CD4-positive, alpha-beta memory T cell (primary cell): ENCODE results near the gene ARHGAP45. TPM values are rescaled to one million over a fixed set of nuclear protein-coding genes. Genes with fewer than 3 reads are reported as not detected.
"Not testable (repeated sequence)": the region's sequence is repeated elsewhere in the genome, so short reads cannot be mapped to it uniquely, and the experiment has no call there.

Experiments
- CTCF ChIA-PET: fragments of 350-600 bp; sonication (Branson Sonifier 250); formaldehyde crosslinking; loops from one replicate; lab custom pipeline; 2021; ENCODE audit warnings: inconsistent platforms; ENCODE audit not compliant: partially characterized antibody; lab: Charles Lee
- POLR2A ChIA-PET: fragments of 350-600 bp; sonication (Branson Sonifier 250); formaldehyde crosslinking; loops from one replicate; lab custom pipeline; 2021; ENCODE audit not compliant: partially characterized antibody; lab: Charles Lee
- DNase-seq, 5 donors: peaks; one replicate each; pipeline versions ENCODE4 v3.0.0 to v3.0.0-alpha.2; 2020 to 2022; ENCODE audit warnings: mixed read lengths in 1 of 5
- H3K27ac ChIP-seq: one replicate; pipeline ENCODE4 v1.7.0; 2013; ENCODE audit warnings: low read depth, low read length
- H3K27me3 ChIP-seq: 2 replicates; pipeline ENCODE4 v1.7.0; 2013; ENCODE audit warnings: mild to moderate bottlenecking, low read length, moderate library complexity; ENCODE audit not compliant: insufficient read depth
- H3K36me3 ChIP-seq: 2 replicates; pipeline ENCODE4 v1.7.0; 2013; ENCODE audit warnings: mild to moderate bottlenecking, low read length, moderate library complexity; ENCODE audit not compliant: insufficient read depth
- H3K4me1 ChIP-seq: 2 replicates; pipeline ENCODE4 v1.7.0; 2013; ENCODE audit warnings: mild to moderate bottlenecking, low read length, moderate library complexity; ENCODE audit not compliant: insufficient read depth
- H3K4me3 ChIP-seq, 2 donors: one replicate each; pipeline ENCODE4 v1.7.0; 2013; ENCODE audit warnings: low read length in 2 of 2, mild to moderate bottlenecking in 1 of 2
- H3K9me3 ChIP-seq, 2 donors: one replicate each; pipeline ENCODE4 v1.7.0; 2013; ENCODE audit warnings: low read length in 2 of 2, control low read depth in 1 of 2; ENCODE audit not compliant: control insufficient read depth in 1 of 2
- H3K27ac Mint-ChIP-seq, 7 donors: one replicate each; pipeline ENCODE4 v1.8.0; 2020 to 2021; ENCODE audit warnings: mixed read lengths in 7 of 7, mild to moderate bottlenecking in 6 of 7, inconsistent platforms in 3 of 7, moderate library complexity in 3 of 7
- H3K27me3 Mint-ChIP-seq, 2 donors: one replicate each; pipeline ENCODE4 v1.8.0; 2020 to 2021; ENCODE audit warnings: mixed read lengths in 2 of 2
- H3K36me3 Mint-ChIP-seq, 2 donors: one replicate each; pipeline ENCODE4 v1.8.0; 2020 to 2021; ENCODE audit warnings: mixed read lengths in 2 of 2, inconsistent platforms in 1 of 2, mild to moderate bottlenecking in 1 of 2
- H3K4me1 Mint-ChIP-seq, 4 donors: one replicate each; pipeline ENCODE4 v1.8.0; 2020 to 2021; ENCODE audit warnings: mixed read lengths in 4 of 4, mild to moderate bottlenecking in 1 of 4
- H3K4me3 Mint-ChIP-seq, 8 donors: one replicate each; pipeline ENCODE4 v1.8.0; 2020 to 2021; ENCODE audit warnings: mixed read lengths in 8 of 8, mild to moderate bottlenecking in 7 of 8, moderate library complexity in 6 of 8, inconsistent platforms in 3 of 8
- H3K9me3 Mint-ChIP-seq, 8 donors: one replicate each; pipeline ENCODE4 v1.8.0; 2020 to 2021; ENCODE audit warnings: mixed read lengths in 8 of 8, mild to moderate bottlenecking in 5 of 8, inconsistent platforms in 3 of 8, moderate library complexity in 1 of 8
- intact Hi-C: fragments of 100-400 bp; cut with micrococcal nuclease; formaldehyde crosslinking; loops from one replicate; pipeline ENCODE4 v1.15.1; 2023
- polyA plus RNA-seq, 2 donors: library from polyadenylated mRNA; unstranded; fragments of 300-500 nt; fragmentation: Illumina TruSeq; gene quantifications; one replicate each; pipeline ENCODE4 v1.2.3, GENCODE V29; 2021
- total RNA-seq, 2 experiments: library from RNA; stranded (reverse); gene quantifications; one replicate each; pipeline ENCODE4 v1.2.3, GENCODE V29; 2021

ARHGAP45 gene
- total and polyA plus RNA-seq, 4 experiments from 2014 or later: 222 to 836 (median 667) TPM

GRCh38 chr19:1113030-1113985 lies 46.3 kb downstream of the ARHGAP45 start:
- H3K27me3 Mint-ChIP-seq: no peaks in the 10 kb centered on the region
- no peaks in the 10 kb centered on the region for H3K9me3 ChIP-seq
- H3K9me3 Mint-ChIP-seq: no peaks in the 10 kb centered on the region
- H3K27ac ChIP-seq: peak overlapping the region; percentile 35
- intact Hi-C loops: loop anchor here (1.0 to 5.0 kb wide), 2 partner anchors 19 to 79 kb away; no protein-coding TSS in a partner anchor
- H3K27ac Mint-ChIP-seq: peak overlapping the region in 4 of 7 donors; percentile 24 to 53 (median 42)
- POLR2A ChIA-PET: interaction anchor here (0.6 to 2.9 kb wide), 18 partner anchors 9 to 156 kb away, joined by 3 to 26 read pairs (median 5); partner anchors contain the start of genes ARHGAP45, CIRBP, GPX4 and POLR2E
- no peak overlapping the region for H3K4me3 Mint-ChIP-seq
- no peaks in the 10 kb centered on the region for H3K4me1 Mint-ChIP-seq
- peaks cover 6% of the 10 kb centered on the region for H3K4me1 ChIP-seq
- no peak overlapping the region for H3K4me3 ChIP-seq
- H3K27me3 ChIP-seq: no peaks in the 10 kb centered on the region
- H3K36me3 ChIP-seq: peaks cover 40% of the 10 kb centered on the region
- CTCF ChIA-PET: interaction anchor here (0.7 to 2.8 kb wide), 18 partner anchors 10 to 180 kb away, joined by 3 to 45 read pairs (median 4); partner anchors contain the start of gene ARHGAP45
- peaks cover 0 to 17% of the 10 kb centered on the region in 2 donors for H3K36me3 Mint-ChIP-seq
- peak; percentile 75 to 83 (median 77) for DNase-seq

GRCh38 chr19:1113986-1114483 lies 47.1 kb downstream of the ARHGAP45 start:
- ChIA-PET CTCF (interaction anchor here (0.7 to 2.8 kb wide), 18 partner anchors 9 to 181 kb away, joined by 3 to 45 read pairs (median 4); partner anchors contain the start of gene ARHGAP45), POLR2A (interaction anchor here (0.5 to 2.9 kb wide), 15 partner anchors 10 to 155 kb away, joined by 3 to 26 read pairs (median 5); partner anchors contain the start of genes CIRBP, GPX4, POLR2E and SBNO2)
- Mint-ChIP-seq H3K4me3 (no peak overlapping the region), H3K4me1 (no peaks in the 10 kb centered on the region), H3K27me3 (no peaks in the 10 kb centered on the region), H3K9me3 (no peaks in the 10 kb centered on the region), H3K27ac (peak overlapping the region in 1 of 7 donors; percentile 43), H3K36me3 (peaks cover 4 to 20% of the 10 kb centered on the region in 2 donors)
- Histone ChIP-seq H3K27ac (peak overlapping the region; percentile 35), H3K4me1 (peaks cover 6% of the 10 kb centered on the region), H3K36me3 (peaks cover 47% of the 10 kb centered on the region), H3K4me3 (no peak overlapping the region), H3K27me3 (no peaks in the 10 kb centered on the region), H3K9me3 (no peaks in the 10 kb centered on the region)
- DNase-seq: no peak
- intact Hi-C loops: loop anchor here (1.0 to 5.0 kb wide), 2 partner anchors 18 to 78 kb away; no protein-coding TSS in a partner anchor

GRCh38 chr19:1114728-1115127 lies 47.8 kb downstream of the ARHGAP45 start:
- peaks cover 52% of the 10 kb centered on the region for H3K36me3 ChIP-seq
- CTCF ChIA-PET: interaction anchor here (0.6 to 1.6 kb wide), 2 partner anchors 48 to 79 kb away, joined by 3 read pairs; partner anchors contain the start of gene ARHGAP45
- H3K9me3 ChIP-seq, H3K27ac ChIP-seq, H3K27me3 Mint-ChIP-seq, H3K9me3 Mint-ChIP-seq, H3K4me1 ChIP-seq, DNase-seq, H3K4me3 ChIP-seq, H3K4me3 Mint-ChIP-seq, H3K27me3 ChIP-seq, H3K4me1 Mint-ChIP-seq: not testable (repeated sequence)
- Mint-ChIP-seq H3K27ac (peak overlapping the region in 5 of 7 donors; percentile 30 to 70 (median 53)), H3K36me3 (peaks cover 4 to 20% of the 10 kb centered on the region in 2 donors)
- POLR2A ChIA-PET: interaction anchor here (0.5 to 2.9 kb wide), 3 partner anchors 27 to 78 kb away, joined by 3 to 26 read pairs (median 10); no protein-coding TSS in a partner anchor
- intact Hi-C loops: loop anchor here (5.0 kb wide), 1 partner anchor 78 kb away; no protein-coding TSS in a partner anchor

GRCh38 chr19:1115646-1116420 lies 48.9 kb downstream of the ARHGAP45 start:
- peaks cover 58% of the 10 kb centered on the region for H3K36me3 ChIP-seq
- Mint-ChIP-seq H3K9me3 (no peaks in the 10 kb centered on the region), H3K36me3 (peaks cover 10 to 19% of the 10 kb centered on the region in 2 donors), H3K27ac (no peak overlapping the region), H3K4me3 (no peak overlapping the region), H3K27me3 (no peaks in the 10 kb centered on the region), H3K4me1 (no peaks in the 10 kb centered on the region)
- no peak overlapping the region for H3K27ac ChIP-seq
- H3K4me3 ChIP-seq: no peak overlapping the region
- intact Hi-C loops: no loop called here
- POLR2A ChIA-PET: interaction anchor here (1.4 to 2.9 kb wide), 2 partner anchors 12 to 77 kb away, joined by 3 to 26 read pairs; partner anchors contain the start of gene GPX4
- no peaks in the 10 kb centered on the region for H3K27me3 ChIP-seq
- no peaks in the 10 kb centered on the region for H3K9me3 ChIP-seq
- no peak for DNase-seq
- peaks cover 6% of the 10 kb centered on the region for H3K4me1 ChIP-seq
- CTCF ChIA-PET: interaction anchor here (0.6 kb wide), 1 partner anchor 71 kb away, joined by 3 read pairs; no protein-coding TSS in a partner anchor

- Mint-ChIP-seq H3K27me3 (no peaks in the 10 kb centered on the region), H3K27ac (no peak overlapping the region), H3K9me3 (no peaks in the 10 kb centered on the region), H3K4me1 (no peaks in the 10 kb centered on the region), H3K36me3 (peaks cover 18 to 28% of the 10 kb centered on the region in 2 donors), H3K4me3 (no peak overlapping the region)
- CTCF ChIA-PET: no interaction called here
- intact Hi-C loops: no loop called here
- Histone ChIP-seq H3K9me3 (no peaks in the 10 kb centered on the region), H3K36me3 (peaks cover 62% of the 10 kb centered on the region), H3K27ac (no peak overlapping the region), H3K4me1 (peaks cover 6% of the 10 kb centered on the region), H3K4me3 (no peak overlapping the region), H3K27me3 (no peaks in the 10 kb centered on the region)
- DNase-seq: no peak
- POLR2A ChIA-PET: interaction anchor here (1.4 kb wide), 1 partner anchor 13 kb away, joined by 3 read pairs; the partner anchor contains the start of gene GPX4
Measured at GRCh38 chr19:1116726-1117581, 50.0 kb downstream of the ARHGAP45 start.

GRCh38 chr19:1117654-1118053 lies 50.7 kb downstream of the ARHGAP45 start:
- H3K27me3 Mint-ChIP-seq: no peaks in the 10 kb centered on the region
- no peaks in the 10 kb centered on the region for H3K4me1 Mint-ChIP-seq
- H3K4me3 Mint-ChIP-seq: no peak overlapping the region
- no peaks in the 10 kb centered on the region for H3K9me3 ChIP-seq
- peaks cover 18 to 30% of the 10 kb centered on the region in 2 donors for H3K36me3 Mint-ChIP-seq
- ChIA-PET CTCF (interaction anchor here (1.3 kb wide), 1 partner anchor 77 kb away, joined by 4 read pairs; no protein-coding TSS in a partner anchor), POLR2A (no interaction called here)
- H3K27me3 ChIP-seq: no peaks in the 10 kb centered on the region
- no peak overlapping the region for H3K27ac Mint-ChIP-seq
- intact Hi-C loops: no loop called here
- H3K4me1 ChIP-seq: peaks cover 6% of the 10 kb centered on the region
- no peaks in the 10 kb centered on the region for H3K9me3 Mint-ChIP-seq
- DNase-seq: no peak
- no peak overlapping the region for H3K4me3 ChIP-seq
- peaks cover 65% of the 10 kb centered on the region for H3K36me3 ChIP-seq
- no peak overlapping the region for H3K27ac ChIP-seq
